Thoracic aorta (tissue), 2 donors: Measurements from ENCODE around the gene ROBO1. TPM values are rescaled to one million over a fixed set of nuclear protein-coding genes. Genes with fewer than 3 reads are reported as not detected.

Experiments used
- ATAC-seq: fragments of 150-250 bp; one replicate; pipeline ENCODE4 v1.8.0; 2017; ENCODE audit warnings: low read depth; ENCODE audit not compliant: insufficient number of reproducible peaks, low FRiP score
- DNase-seq: peaks from one replicate; pipeline ENCODE4 v3.0.0-alpha.2; 2020; ENCODE audit warnings: low spot score
- H3K27ac ChIP-seq, 2 donors: fragments of 200-600 bp; sonication (generic); 1 replicate in 1 of 2; 2 replicates in 1 of 2; pipeline ENCODE4 v1.5.1; 2016; ENCODE audit warnings: mild to moderate bottlenecking in 2 of 2, moderate library complexity in 2 of 2
- H3K27me3 ChIP-seq: fragments of 200-600 bp; sonication (generic); replicated peaks from 2 replicates; pipeline ENCODE4 v1.6.0; 2016; ENCODE audit warnings: mild to moderate bottlenecking; ENCODE audit not compliant: insufficient read depth
- H3K36me3 ChIP-seq: fragments of 200-600 bp; sonication (generic); one replicate; pipeline ENCODE4 v1.5.1; 2016
- H3K4me1 ChIP-seq, 2 donors: fragments of 200-600 bp; sonication (generic); 1 replicate in 1 of 2; 2 replicates in 1 of 2; pipeline versions ENCODE4 v1.5.1 to v1.6.0; 2016; ENCODE audit warnings: low read depth in 2 of 2, mild to moderate bottlenecking in 1 of 2; ENCODE audit not compliant: control insufficient read depth in 1 of 2
- H3K4me3 ChIP-seq: fragments of 200-600 bp; sonication (generic); 2 replicates; pipeline ENCODE4 v1.5.1; 2016; ENCODE audit warnings: mild to moderate bottlenecking
- H3K9me3 ChIP-seq: fragments of 200-600 bp; sonication (generic); 2 replicates; pipeline ENCODE4 v1.5.1; 2016
- total RNA-seq, 2 donors: library from RNA; depleted of rRNA; stranded (reverse); fragments of >200 nt; gene quantifications; one replicate each; pipeline versions ENCODE4 v1.1.0 to v1.2.3, GENCODE V29; 2016
- TF ChIP-seq, protein P1 (sequence below): fragments of 200-600 bp; sonication (generic); IDR thresholded peaks from one replicate; pipeline ENCODE4 v1.5.1; 2019; ENCODE audit warnings: antibody characterized with exemption

Gene ROBO1
- total RNA-seq, 2 donors from 2014 or later: 13.3 to 24.4 TPM

DNA sequence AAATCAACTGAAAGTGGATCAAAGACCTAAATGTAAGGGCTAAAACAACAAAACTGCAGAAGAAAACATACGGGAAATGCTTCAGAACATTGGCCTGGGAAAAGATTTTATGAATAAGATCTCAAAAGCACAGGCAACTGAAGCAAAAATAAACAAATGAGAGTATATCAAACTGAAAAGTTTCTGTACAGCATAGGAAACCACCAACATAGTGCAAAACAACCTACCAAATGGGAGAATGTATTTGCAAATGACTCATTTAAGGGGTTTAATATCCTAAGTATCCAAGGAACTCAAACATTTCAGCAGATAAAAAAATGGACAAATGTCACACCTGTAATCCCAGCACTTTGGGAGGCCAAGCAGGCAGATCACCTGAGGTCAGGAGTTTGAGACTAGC is 489.1 kb downstream of the ROBO1 start:
- no peak for DNase-seq
- no peak for ATAC-seq
- no peaks in the 10 kb centered on the region for H3K36me3 ChIP-seq
- H3K4me1 ChIP-seq: no peaks in the 10 kb centered on the region
- H3K4me3 ChIP-seq: no peak overlapping the region
- TF ChIP-seq, protein P1, sequence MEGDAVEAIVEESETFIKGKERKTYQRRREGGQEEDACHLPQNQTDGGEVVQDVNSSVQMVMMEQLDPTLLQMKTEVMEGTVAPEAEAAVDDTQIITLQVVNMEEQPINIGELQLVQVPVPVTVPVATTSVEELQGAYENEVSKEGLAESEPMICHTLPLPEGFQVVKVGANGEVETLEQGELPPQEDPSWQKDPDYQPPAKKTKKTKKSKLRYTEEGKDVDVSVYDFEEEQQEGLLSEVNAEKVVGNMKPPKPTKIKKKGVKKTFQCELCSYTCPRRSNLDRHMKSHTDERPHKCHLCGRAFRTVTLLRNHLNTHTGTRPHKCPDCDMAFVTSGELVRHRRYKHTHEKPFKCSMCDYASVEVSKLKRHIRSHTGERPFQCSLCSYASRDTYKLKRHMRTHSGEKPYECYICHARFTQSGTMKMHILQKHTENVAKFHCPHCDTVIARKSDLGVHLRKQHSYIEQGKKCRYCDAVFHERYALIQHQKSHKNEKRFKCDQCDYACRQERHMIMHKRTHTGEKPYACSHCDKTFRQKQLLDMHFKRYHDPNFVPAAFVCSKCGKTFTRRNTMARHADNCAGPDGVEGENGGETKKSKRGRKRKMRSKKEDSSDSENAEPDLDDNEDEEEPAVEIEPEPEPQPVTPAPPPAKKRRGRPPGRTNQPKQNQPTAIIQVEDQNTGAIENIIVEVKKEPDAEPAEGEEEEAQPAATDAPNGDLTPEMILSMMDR: no peak
- H3K27me3 ChIP-seq: no peaks in the 10 kb centered on the region
- H3K27ac ChIP-seq: no peak overlapping the region
- H3K9me3 ChIP-seq: no peaks in the 10 kb centered on the region

DNA sequence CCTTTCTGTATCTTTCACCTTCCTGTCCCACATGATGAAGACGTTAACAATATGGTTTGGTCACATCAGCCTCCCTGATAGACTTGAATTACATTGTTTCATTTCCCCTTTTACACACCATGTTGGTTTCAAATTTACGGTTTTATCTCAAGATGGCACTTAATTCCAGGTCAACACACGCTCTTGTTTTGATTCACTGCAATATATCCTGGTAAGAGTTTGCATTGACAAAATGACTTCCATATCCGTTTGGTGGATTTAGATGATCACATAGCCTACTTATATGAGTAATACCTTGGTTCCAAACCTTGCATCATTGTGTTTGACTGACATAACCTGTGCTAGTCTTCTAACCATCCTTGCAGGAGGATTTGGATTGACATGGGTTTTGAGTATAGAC is 499.4 kb downstream of the ROBO1 start:
- DNase-seq: no peak
- no peaks in the 10 kb centered on the region for H3K36me3 ChIP-seq
- no peaks in the 10 kb centered on the region for H3K4me1 ChIP-seq
- H3K27me3 ChIP-seq: no peaks in the 10 kb centered on the region
- no peak overlapping the region for H3K27ac ChIP-seq
- H3K4me3 ChIP-seq: no peak overlapping the region
- TF ChIP-seq, protein P1: no peak
- ATAC-seq: no peak
- H3K9me3 ChIP-seq: no peaks in the 10 kb centered on the region

DNA sequence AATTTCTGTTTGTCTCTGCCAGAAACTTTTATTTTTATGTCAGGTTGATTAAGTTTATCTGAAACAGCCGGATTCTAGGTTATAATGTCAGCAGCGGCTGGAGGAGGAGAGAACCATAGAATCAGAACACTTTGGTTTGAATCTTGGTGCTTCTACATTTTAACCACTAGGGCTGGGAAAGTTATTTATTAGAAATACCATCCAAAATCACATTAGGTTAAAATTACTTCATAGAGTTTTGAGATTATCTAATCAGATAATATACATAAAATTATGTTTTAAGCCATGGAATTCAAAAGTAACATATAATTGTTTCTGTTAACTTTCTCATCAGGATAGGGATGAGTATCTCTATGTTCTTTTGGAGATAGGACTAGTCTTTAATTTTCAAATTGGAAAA is 502.9 kb downstream of the ROBO1 start:
- ATAC-seq (no peak), DNase-seq (no peak)
- no peak overlapping the region for H3K27ac ChIP-seq
- no peaks in the 10 kb centered on the region for H3K27me3 ChIP-seq
- H3K4me1 ChIP-seq: no peaks in the 10 kb centered on the region
- TF ChIP-seq, protein P1: no peak
- no peak overlapping the region for H3K4me3 ChIP-seq
- H3K9me3 ChIP-seq: no peaks in the 10 kb centered on the region
- H3K36me3 ChIP-seq: no peaks in the 10 kb centered on the region

DNA sequence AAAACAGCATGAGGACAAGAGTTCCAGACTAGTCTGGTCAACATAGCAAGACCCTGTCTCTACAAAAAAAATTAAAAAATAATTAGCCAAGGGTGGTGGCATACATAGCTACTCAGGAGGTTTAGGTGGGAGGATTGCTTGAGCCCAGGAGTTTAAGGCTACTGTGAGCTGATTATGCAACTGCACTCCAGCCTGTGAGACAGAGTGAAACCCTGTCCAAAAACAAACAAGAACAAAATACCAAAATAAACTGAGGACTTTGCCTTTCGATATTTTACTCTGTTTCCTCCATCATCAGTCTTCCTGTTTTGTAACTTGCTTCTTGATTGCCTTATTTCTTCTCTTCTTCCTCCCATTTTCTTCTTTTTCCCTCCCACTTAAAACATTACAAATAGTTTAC is 504.4 kb downstream of the ROBO1 start:
- Histone ChIP-seq H3K27ac (no peak overlapping the region), H3K4me1 (no peaks in the 10 kb centered on the region), H3K27me3 (no peaks in the 10 kb centered on the region), H3K36me3 (no peaks in the 10 kb centered on the region), H3K9me3 (no peaks in the 10 kb centered on the region), H3K4me3 (no peak overlapping the region)
- DNase-seq (no peak), ATAC-seq (no peak)
- TF ChIP-seq, protein P1: no peak

DNA sequence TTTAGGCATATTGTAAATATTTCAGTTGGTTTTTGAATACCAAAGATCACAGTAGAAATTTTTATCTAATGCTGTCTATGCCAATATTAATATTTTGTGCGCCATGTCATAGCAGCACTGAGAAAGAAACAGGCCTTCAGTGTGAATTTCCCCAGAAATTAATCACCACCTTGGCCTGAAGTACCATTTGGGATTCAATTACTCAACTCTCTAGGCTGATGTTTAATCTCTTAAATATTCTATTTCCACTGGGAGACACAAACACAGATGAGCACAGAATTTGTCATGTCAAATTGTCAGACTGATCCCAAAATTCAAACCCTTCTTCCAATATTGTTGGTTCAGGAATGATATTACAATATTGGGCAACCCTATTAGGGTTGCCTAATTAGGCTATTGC is 509.3 kb downstream of the ROBO1 start:
- Histone ChIP-seq H3K4me3 (no peak overlapping the region), H3K4me1 (no peaks in the 10 kb centered on the region), H3K36me3 (no peaks in the 10 kb centered on the region), H3K9me3 (no peaks in the 10 kb centered on the region), H3K27ac (no peak overlapping the region), H3K27me3 (no peaks in the 10 kb centered on the region)
- ATAC-seq: no peak
- no peak for DNase-seq
- TF ChIP-seq, protein P1: no peak
